HL-60/S4 (cell line): Measurements from ENCODE around the gene MZT2A.
"Not testable (repeated sequence)": the region's sequence is repeated elsewhere in the genome, so short reads cannot be mapped to it uniquely, and the experiment has no call there.

Experiments used
- in situ Hi-C: fragments of 300-500 bp; cut with MboI; formaldehyde crosslinking; loops from 2 replicates; pipeline ENCODE4 v1.14.3; 2022; ENCODE audit warnings: low sequenced_read_pairs

The MZT2A gene, protein sequence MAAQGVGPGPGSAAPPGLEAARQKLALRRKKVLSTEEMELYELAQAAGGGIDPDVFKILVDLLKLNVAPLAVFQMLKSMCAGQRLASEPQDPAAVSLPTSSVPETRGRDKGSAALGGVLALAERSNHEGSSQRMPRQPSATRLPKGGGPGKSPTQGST

GRCh38 chr2:131492015-131492417, at the start of gene MZT2A:
TSS of gene MZT2A (minus strand) at chr2:131492397. CDS start at chr2:131492376, 21 bp downstream.
- in situ Hi-C loops: not testable (repeated sequence)

GRCh38 chr2:131538856-131539255, 46.7 kb upstream of the MZT2A start:
- in situ Hi-C loops: not testable (repeated sequence)

- in situ Hi-C loops: not testable (repeated sequence)
Measured at GRCh38 chr2:131536841-131537240, 44.6 kb upstream of the MZT2A start.

DNA sequence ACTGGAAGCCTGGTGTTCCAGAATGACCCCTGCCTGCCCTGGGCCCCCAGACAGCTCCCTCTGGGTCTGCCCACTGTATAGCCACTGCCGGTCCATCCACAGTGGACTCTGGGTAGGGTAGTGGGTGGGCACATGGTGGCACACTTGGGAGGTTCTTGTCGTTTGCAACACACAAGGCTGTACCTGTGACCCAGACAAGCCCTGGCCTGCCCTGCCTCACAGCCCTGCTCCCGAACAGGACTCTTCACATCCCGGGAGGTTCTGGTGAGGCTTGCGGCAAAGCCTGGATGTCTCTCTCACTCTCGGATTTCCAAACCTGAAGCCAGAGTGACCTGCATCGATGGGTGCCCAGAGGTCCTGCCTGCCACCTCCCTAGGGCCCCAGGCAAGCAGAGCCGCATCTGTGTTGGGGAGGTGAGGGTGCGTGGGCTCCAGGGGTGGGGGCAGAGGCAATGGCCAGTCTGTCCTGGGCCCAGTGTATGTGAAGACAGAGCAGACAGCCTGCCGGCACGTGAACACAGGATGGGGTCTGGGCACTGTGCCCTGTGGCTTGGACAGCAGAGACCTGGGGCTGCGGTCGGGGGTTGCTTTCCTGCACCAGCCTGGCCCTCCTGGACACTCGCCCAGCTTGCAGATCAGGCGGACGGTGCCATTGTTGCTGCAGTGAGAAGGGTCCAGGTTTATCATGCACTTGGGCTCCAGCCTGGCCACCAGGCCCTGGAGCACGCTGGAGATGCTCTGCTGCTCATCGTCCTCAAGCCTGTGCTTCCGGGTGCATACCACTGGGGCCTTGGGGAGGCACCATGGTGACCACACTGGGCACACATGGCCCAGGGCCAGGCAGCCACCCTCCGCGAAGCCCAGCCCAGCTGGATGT, 44.0 kb upstream of the MZT2A start:
- in situ Hi-C loops: not testable (repeated sequence)

DNA sequence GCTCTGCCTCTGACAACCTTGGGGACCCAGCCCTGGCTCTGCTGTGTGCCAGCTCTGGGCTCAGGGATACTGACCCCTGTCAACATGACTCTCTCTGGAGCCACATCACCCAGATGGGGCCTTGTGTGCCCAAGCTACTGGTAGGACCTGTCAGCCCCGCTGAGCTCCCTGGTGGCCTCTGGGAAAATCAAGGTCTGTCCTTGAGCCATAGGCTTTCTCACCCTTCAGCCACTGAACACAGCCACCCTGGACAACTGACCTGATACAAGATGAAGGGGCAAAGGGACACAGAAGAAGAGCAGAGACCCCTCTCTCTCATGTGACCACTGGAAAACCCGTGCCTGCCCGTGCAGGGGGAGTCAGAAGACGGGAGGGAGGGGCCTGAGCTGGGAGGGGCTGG, 43.3 kb upstream of the MZT2A start:
- in situ Hi-C loops: no loop called here

DNA sequence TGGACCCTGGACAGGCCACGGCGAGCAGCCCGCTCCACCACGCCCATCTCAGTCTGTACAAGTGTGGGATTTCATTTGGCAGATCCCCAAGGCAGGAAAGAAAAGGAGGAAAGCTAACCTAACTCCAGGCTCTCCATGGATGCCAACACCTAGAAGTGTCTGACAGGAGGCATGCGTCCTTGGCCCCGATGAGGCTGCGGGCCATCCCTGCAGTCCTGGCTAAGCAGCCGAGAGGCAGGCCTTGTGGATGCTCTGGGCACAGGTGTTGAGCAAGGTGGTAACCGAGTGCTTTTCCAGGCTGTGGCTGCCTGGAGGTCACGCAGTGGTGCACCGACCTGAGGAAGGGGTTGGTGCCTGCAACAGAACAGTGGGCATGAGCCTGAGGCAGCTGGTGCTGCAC, 42.8 kb upstream of the MZT2A start:
- in situ Hi-C loops: not testable (repeated sequence)

GRCh38 chr2:131534317-131534672, 42.1 kb upstream of the MZT2A start:
- in situ Hi-C loops: not testable (repeated sequence)

- in situ Hi-C loops: not testable (repeated sequence)
Measured at GRCh38 chr2:131533609-131534316, 41.6 kb upstream of the MZT2A start.

- in situ Hi-C loops: not testable (repeated sequence)
Measured at GRCh38 chr2:131532723-131533608, 40.8 kb upstream of the MZT2A start.

DNA sequence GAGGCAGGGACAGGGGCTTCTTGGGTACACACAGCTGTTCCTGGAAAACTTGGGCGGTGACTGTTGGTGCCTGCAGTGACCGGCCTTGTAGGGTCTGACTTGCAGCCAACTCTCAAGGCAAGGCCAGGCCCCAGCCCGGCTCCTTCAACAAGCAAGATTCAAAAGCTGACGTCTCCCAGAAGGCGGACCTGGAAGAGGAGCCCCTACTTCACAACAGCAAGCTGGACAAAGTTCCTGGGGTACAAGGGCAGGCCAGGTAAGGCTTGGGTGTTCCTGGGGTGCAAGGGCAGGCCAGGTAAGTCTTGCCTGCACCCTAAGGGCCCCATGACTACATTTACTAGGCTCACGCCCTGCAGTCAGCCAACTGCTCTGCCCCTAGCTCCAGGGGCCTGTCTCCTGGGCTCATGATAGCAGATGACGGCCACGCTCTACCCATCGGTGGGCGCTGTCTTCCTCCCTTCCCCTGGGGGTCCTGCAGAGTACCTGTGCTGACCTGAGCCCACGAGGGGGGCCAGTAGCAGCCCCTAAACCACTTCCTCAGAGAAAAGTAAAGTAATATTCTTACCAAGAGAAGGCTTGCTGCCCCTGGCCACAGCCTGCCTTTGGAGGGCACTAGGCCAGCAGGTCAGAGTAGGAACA, 39.5 kb upstream of the MZT2A start:
- in situ Hi-C loops: not testable (repeated sequence)

DNA sequence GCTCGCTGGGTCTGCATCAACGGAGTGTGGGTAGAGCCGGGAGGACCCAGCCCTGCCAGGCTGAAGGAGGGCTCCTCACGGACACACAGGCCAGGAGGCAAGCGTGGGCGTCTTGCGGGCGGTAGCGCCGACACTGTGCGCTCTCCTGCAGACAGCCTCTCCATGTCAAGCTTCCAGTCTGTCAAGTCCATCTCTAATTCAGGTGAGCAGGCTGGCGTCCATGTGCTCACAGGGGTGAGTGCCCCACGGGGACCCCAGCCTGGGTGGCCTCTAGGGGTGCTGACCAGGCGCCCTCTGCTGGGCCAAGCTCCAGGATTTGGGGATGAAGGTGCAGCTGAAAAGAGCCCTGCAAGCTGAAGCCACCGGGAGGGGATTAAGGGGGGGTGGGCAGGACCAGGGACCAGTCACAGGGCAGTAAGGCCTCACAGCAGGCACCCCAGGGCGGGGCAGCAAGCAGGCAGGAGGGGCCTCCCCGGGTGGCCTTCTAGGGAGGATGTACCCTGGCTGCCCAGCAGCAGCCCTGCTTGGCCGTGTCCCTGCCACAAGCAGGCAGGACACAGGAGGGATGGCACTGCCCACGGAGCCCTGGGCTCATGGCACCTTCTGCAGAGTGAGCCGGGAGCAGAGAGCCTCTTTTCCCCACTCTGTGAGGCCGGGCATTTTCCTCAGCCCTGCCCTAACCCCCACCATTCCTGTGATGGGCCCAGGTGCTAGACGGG, 38.6 kb upstream of the MZT2A start:
- in situ Hi-C loops: not testable (repeated sequence)

- in situ Hi-C loops: not testable (repeated sequence)
Measured at GRCh38 chr2:131529864-131530445, 37.8 kb upstream of the MZT2A start.

- in situ Hi-C loops: not testable (repeated sequence)
Measured at GRCh38 chr2:131528981-131529863, 37.0 kb upstream of the MZT2A start.

DNA sequence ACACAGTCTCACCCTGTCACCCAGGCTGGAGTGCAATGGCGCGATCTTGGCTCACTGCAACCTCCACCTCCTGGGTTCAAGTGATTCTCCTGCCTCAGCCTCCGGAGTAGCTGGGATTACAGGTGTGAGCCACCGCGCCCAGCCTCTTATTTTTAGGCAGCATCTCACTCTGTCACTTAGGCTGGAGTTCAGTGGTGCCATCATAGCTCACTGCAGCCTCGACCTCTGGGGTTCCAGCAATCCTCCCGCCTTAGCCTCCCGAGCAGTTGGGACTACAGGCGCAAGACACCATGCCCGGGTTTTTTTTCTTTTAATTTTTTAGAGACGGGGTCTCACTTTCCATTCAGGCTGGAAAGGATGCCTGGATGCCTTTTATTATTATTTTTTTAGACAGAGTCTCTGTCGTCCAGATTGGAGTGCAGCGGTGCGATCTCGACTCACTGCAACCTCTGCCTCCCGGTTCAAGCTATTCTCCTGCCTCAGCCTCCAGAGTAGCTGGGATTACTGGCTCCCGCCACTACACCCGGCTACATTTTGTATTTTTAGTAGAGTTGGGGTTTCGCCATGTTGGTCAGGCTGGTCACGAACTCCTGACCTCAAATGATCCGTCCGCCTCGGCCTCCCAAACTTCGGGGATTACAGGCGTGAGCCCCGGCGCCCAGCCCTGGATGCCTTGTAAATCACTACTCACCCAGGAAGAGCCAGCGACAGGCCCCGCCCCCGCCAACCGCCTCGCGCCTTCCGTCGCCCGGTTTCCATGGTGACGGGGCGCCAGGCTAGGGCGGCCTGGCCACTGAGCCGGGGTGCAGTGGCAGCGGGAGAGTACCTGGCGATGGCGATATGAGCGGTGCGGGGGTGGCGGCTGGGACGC, 35.2 kb upstream of the MZT2A start, which contains the start of gene CCDC74A:
Gene CCDC74A, plus strand, starts transcription at position 758 of the 871 bp plus-strand sequence. Its CDS starts 83 bp downstream, at position 841.
- in situ Hi-C loops: not testable (repeated sequence)

GRCh38 chr2:131525256-131525655, 33.1 kb upstream of the MZT2A start:
- in situ Hi-C loops: not testable (repeated sequence)

DNA sequence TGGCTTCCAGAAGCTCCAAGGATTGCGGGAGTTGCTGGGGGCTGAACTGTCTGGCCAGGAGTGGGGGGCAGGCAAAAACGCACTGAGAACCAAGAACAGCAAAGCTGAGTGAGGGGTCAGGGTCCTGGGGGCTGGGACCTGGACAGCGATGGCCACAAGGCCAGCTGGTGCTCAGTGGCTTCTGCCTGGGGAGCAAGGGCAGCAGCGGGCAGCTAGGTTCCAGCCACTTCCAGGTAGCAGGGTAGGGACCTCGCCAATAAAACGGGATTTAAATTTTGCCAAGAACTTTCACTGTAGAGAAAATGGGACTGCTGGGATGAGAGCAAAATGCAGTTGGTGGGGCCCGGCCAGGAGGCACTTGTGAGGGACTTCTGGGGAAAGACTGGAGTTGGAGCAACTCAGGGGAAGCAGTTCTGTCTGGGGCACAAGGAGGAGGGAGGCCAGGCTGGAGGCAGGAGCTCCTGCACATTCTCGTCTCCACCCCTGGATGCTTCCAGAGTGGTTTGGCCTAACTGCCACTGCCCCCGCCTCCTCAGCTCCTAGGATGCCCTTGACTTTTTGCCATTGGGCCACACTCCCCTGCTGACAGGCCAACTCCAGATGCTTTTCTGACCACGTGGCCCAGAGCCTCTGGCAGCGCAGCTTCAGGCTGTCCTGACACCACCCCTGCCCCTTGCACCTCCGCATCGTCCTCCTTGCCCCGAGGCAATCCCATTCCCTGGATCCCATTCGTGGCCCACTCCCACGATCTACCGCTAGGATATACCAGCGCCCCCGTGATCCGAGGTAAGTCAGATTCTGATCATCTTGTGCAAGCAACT, 30.0 kb upstream of the MZT2A start:
- in situ Hi-C loops: no loop called here
